OCI-LY1 (cell line): ENCODE measurements around the gene IFT81.

Source experiments
- H2AFZ ChIP-seq: fragments of 200-600 bp; sonication (generic), shearing (Covaris generic); 2 replicates; pipeline ENCODE4 v1.6.0; 2014; ENCODE audit warnings: antibody characterized with exemption, mild to moderate bottlenecking, low read length
- H3F3A ChIP-seq: fragments of 200-600 bp; sonication (generic), shearing (Covaris generic); 2 replicates; pipeline ENCODE4 v1.6.0; 2014; ENCODE audit warnings: mild to moderate bottlenecking, antibody characterized with exemption, low read length, moderate library complexity; ENCODE audit not compliant: insufficient read depth
- H3K27ac ChIP-seq: fragments of 200-600 bp; sonication (generic); 2 replicates; pipeline ENCODE4 v1.5.1; 2014; ENCODE audit warnings: low read length, mixed run types, mild to moderate bottlenecking, low read depth; ENCODE audit not compliant: poor library complexity, severe bottlenecking
- H3K27me3 ChIP-seq: fragments of 200-600 bp; sonication (generic); 2 replicates; pipeline ENCODE4 v1.6.0; 2014; ENCODE audit warnings: antibody characterized with exemption, mild to moderate bottlenecking, low read length, moderate library complexity; ENCODE audit not compliant: insufficient read depth
- H3K36me3 ChIP-seq: fragments of 200-600 bp; sonication (generic); 2 replicates; pipeline ENCODE4 v1.6.1; 2014; ENCODE audit warnings: mild to moderate bottlenecking, antibody characterized with exemption, low read length, moderate library complexity, mixed read lengths; ENCODE audit not compliant: insufficient read depth
- H3K4me1 ChIP-seq: fragments of 200-600 bp; sonication (generic); 2 replicates; pipeline ENCODE4 v1.5.1; 2014; ENCODE audit warnings: mild to moderate bottlenecking, low read length, moderate library complexity; ENCODE audit not compliant: insufficient read depth, severe bottlenecking
- H3K4me2 ChIP-seq: fragments of 200-600 bp; sonication (generic), shearing (Covaris generic); 2 replicates; pipeline ENCODE4 v1.6.1; 2014; ENCODE audit warnings: low read length
- H3K4me3 ChIP-seq: fragments of 200-600 bp; sonication (generic); 2 replicates; pipeline ENCODE4 v1.5.1; 2014; ENCODE audit warnings: low read length, low read depth, mild to moderate bottlenecking, mixed read lengths; ENCODE audit not compliant: poor library complexity, severe bottlenecking
- H3K79me2 ChIP-seq: fragments of 200-600 bp; shearing (Covaris generic); 2 replicates; pipeline ENCODE4 v1.6.1; 2016; ENCODE audit warnings: mixed run types, low read length, mixed read lengths; ENCODE audit not compliant: insufficient read depth
- H3K9ac ChIP-seq: fragments of 200-600 bp; sonication (generic), shearing (Covaris generic); 2 replicates; pipeline ENCODE4 v1.6.1; 2014; ENCODE audit warnings: mild to moderate bottlenecking, low read length, mixed read lengths
- H3K9me2 ChIP-seq: fragments of 200-600 bp; sonication (generic), shearing (Covaris generic); 2 replicates; pipeline ENCODE4 v1.6.1; 2014; ENCODE audit warnings: low read depth, mild to moderate bottlenecking, low read length, mixed read lengths
- H3K9me3 ChIP-seq: fragments of 200-600 bp; shearing (Covaris generic); 2 replicates; pipeline ENCODE4 v1.6.1; 2014; ENCODE audit warnings: low read length, mixed read lengths
- H4K20me1 ChIP-seq: fragments of 200-600 bp; sonication (generic), shearing (Covaris generic); 2 replicates; pipeline ENCODE4 v1.6.0; 2016; ENCODE audit warnings: mild to moderate bottlenecking, low read length; ENCODE audit not compliant: insufficient read depth
- EZH2 ChIP-seq: fragments of 200-600 bp; sonication (generic), shearing (Covaris generic); IDR thresholded peaks from 2 replicates; pipeline ENCODE4 v1.8.0; 2017; ENCODE audit warnings: borderline replicate concordance, mixed run types, mild to moderate bottlenecking, antibody characterized with exemption, low read length, moderate library complexity, mixed read lengths
- TF ChIP-seq, protein P1 (sequence below): fragments of 200-600 bp; sonication (generic), shearing (Covaris generic); IDR thresholded peaks from 2 replicates; pipeline ENCODE4 v1.5.1; 2017; ENCODE audit warnings: mild to moderate bottlenecking, antibody characterized with exemption, low read length, moderate library complexity, mixed read lengths

The IFT81 gene

DNA sequence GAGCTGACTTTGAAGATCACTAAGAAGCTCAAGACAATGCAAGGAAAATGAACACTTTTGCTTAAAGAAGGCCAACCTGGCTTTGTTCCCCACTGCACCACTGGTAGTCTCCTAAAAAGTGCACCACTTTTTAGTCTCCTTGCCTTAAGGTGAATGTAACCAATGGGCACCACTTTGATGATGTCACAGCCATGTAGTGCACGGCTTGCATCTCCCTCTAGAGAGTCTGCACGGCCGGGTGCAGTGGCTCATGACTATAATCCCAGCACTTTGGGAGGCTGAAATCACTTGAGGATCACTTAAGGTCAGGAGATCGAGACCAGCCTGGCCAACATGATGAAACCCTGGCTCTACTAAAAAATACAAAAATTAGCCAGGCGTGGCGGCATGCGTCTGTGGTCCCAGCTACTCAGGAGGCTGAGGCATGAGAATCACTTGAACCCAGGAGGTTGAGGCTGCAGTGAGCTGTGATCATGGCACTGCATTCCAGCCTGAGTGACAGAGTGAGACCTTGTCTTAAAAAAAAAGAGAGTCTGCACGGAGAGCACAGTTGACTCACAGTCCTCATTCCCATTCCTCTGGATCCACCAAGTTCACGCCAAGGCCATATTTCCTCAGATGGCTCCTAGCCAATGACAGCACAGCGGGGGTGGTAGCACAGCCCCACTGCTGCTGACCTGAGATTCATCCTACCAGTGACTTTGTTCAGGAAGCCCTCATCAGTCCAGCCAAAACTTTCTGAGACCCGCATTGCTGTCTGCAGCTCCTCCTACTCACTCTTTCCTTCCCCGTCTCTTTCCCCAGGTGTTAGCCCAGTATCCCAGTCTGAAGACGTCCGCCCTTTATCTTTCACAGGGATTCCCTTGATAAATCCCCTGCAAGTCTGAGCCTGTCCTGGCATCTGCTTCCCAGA is 16.5 kb upstream of the IFT81 start:
- no peaks in the 10 kb centered on the region for H3K4me1 ChIP-seq
- H3K4me3 ChIP-seq = no peak overlapping the region
- H3K27me3 ChIP-seq = no peaks in the 10 kb centered on the region
- no peaks in the 10 kb centered on the region for H3K9me2 ChIP-seq
- no peaks in the 10 kb centered on the region for H3K9me3 ChIP-seq
- no peak overlapping the region for H3K27ac ChIP-seq
- H3K4me2 ChIP-seq = no peak overlapping the region
- no peak overlapping the region for H2AFZ ChIP-seq
- H3K36me3 ChIP-seq = no peaks in the 10 kb centered on the region; the same call in 1 of the 2 replicates
- no peaks in the 10 kb centered on the region for H3F3A ChIP-seq
- H4K20me1 ChIP-seq = no peaks in the 10 kb centered on the region
- H3K79me2 ChIP-seq = no peaks in the 10 kb centered on the region
- H3K9ac ChIP-seq = no peak overlapping the region
- TF ChIP-seq, protein P1, sequence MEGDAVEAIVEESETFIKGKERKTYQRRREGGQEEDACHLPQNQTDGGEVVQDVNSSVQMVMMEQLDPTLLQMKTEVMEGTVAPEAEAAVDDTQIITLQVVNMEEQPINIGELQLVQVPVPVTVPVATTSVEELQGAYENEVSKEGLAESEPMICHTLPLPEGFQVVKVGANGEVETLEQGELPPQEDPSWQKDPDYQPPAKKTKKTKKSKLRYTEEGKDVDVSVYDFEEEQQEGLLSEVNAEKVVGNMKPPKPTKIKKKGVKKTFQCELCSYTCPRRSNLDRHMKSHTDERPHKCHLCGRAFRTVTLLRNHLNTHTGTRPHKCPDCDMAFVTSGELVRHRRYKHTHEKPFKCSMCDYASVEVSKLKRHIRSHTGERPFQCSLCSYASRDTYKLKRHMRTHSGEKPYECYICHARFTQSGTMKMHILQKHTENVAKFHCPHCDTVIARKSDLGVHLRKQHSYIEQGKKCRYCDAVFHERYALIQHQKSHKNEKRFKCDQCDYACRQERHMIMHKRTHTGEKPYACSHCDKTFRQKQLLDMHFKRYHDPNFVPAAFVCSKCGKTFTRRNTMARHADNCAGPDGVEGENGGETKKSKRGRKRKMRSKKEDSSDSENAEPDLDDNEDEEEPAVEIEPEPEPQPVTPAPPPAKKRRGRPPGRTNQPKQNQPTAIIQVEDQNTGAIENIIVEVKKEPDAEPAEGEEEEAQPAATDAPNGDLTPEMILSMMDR = no peak
- TF ChIP-seq EZH2 = no peak

DNA sequence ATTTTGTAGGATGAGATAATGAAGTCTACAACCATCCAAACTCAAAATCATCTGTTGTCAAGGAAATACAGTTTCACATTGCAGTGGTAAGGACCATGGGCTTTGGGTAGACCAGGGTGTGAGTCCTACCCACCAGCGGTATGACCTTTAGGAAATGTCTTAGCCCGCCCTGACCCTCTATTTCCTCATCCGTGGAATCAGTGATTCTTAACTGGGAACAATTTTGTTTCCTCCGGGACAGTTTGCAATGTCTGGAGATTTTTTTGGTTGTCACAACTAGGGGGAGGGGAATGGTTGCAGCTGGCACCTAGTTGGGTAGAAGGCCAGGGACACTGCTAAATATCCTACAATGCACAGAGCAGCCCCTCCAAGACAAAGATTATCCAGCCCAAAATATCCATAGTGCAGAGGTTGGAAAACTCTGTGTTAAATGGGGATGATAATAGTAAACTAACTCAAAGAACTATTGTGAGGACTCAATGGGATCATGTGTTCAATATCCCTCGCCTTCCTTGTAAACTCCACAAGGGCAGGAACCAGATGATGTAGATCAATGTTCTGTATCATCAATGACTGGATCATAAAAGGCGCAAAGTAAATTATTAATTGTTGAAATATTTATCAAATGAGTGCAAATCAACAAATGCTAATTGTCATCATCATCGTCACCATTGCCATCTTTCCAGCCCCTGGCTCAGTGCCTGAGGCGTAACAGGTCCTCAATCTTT is 15.7 kb upstream of the IFT81 start:
- H3K36me3 ChIP-seq = no peaks in the 10 kb centered on the region; the same call in 1 of the 2 replicates
- no peaks in the 10 kb centered on the region for H3K9me2 ChIP-seq
- no peaks in the 10 kb centered on the region for H3K79me2 ChIP-seq
- H3K4me2 ChIP-seq = no peak overlapping the region
- H3K4me1 ChIP-seq = no peaks in the 10 kb centered on the region
- no peak overlapping the region for H3K9ac ChIP-seq
- no peak overlapping the region for H2AFZ ChIP-seq
- no peaks in the 10 kb centered on the region for H3K9me3 ChIP-seq
- no peaks in the 10 kb centered on the region for H3K27me3 ChIP-seq
- no peak overlapping the region for H3K27ac ChIP-seq
- TF ChIP-seq, protein P1 = no peak
- TF ChIP-seq EZH2 = no peak
- H3K4me3 ChIP-seq = no peak overlapping the region
- no peaks in the 10 kb centered on the region for H3F3A ChIP-seq
- H4K20me1 ChIP-seq = no peaks in the 10 kb centered on the region

DNA sequence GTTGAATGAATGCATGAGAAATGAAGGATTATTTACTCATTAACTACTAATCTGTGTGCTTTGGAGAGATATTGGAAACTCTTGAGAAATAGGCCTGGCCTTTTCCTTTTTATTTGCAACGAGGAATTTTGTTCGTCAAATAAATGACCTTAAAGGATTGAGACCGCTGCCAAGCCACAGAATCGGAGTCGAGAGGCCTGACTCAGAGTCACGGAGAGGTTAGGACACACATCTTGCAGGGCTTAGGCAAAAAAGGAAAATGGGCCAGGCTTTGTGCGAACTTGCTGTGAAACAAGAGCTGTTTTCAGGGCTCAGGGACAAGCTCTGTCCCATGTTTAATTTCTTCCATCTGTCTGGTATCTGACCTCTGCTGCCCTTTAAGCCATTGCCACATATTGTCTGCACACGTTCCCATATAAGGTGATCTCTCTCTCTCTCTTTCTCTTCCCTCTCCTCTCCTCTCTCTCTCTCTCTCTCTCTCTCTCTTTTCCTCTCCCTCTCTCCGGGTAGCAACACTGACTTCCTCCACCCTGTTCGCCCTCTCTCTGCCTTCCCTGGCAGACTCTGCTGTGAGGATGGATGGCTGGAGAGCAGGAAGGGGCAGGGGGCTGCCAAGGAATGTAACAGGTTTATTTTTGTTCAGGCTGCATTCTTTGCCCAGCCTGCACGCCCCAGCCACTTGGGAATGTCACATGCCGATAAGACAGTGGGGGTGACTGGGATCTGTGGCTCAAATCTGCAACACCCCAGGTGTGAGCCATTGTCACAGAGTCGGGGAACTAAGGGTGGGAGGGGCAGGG is 14.9 kb upstream of the IFT81 start:
- Histone ChIP-seq H2AFZ (no peak overlapping the region), H3K4me3 (no peak overlapping the region)

More for the DNA sequence above, 14.9 kb upstream of the IFT81 start:
- Histone ChIP-seq H4K20me1 (no peaks in the 10 kb centered on the region), H3K79me2 (no peaks in the 10 kb centered on the region), H3K27ac (no peak overlapping the region), H3K9me2 (no peaks in the 10 kb centered on the region), H3F3A (no peaks in the 10 kb centered on the region), H3K4me1 (no peaks in the 10 kb centered on the region), H3K27me3 (no peaks in the 10 kb centered on the region), H3K36me3 (no peaks in the 10 kb centered on the region; the same call in 1 of the 2 replicates), H3K9me3 (no peaks in the 10 kb centered on the region), H3K9ac (no peak overlapping the region), H3K4me2 (no peak overlapping the region)
- no peak for TF ChIP-seq EZH2
- TF ChIP-seq, protein P1 = no peak
